Left forelimb (tissue), 1 donor: ENCODE data around the gene CHL1.

Experiments used
- DNase-seq: peaks from one replicate; pipeline ENCODE4 v3.0.0-alpha.2; 2018; ENCODE audit warnings: low spot score

CHL1 gene

DNA sequence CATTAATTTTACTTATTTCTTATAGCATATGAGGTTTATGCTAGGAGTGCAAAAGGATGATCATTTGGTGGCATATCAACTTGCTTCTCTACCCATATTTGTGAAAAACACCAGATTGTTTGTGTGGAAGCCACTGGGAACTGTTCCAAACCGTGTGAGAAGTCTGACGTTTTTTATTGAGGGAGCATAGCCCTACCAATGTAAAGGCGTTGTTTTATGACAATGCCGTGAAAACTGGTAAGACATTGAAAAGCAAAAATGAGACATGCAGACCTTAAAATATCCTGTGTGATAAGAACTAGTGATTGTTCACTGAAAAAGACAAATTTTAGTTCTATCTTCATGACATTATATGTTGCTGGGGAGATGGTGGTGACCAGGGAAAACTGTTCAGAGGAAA, 87.8 kb downstream of the CHL1 start:
- no peak for DNase-seq

- no peak for DNase-seq
Measured at GRCh38 chr3:288417-288816, 91.9 kb downstream of the CHL1 start.

DNA sequence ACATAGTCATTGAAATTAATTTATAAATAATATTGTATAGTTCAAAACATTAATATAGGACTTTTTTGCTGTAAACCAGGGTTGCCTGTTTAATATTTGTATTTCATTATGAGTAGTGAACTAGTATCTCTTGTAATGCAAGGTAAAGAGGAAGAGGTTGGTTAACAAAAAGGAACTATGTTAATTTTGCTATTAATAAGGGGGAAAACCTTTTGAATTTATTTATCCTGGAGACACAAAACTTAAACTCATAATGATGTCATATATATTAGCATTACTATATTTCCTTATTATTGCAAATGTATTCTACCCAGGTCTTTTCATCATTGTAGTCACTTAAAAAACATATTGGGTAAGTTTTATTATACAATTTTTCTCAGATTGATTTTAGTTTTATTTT, 94.5 kb downstream of the CHL1 start:
- DNase-seq: no peak

- no peak for DNase-seq
Measured at GRCh38 chr3:291646-292436, 95.3 kb downstream of the CHL1 start.

DNA sequence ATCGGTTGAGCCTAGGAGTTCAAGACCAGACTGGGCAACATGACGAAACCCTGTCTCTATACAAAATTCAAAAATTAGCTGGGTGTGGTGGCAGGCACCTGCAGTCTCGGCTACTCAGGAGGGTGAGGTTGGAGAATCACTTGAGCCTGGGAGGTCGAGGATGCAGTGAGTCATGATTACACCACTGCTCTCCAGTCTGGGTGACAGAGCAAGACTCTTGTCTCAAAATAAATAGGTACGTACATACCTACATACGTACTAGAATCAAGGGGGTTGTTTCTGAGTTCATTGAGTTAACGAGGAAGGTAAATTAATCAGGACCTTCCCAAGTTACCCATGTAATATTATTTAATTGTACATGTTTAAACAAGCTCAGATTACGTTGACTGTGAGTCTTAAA, 97.5 kb downstream of the CHL1 start:
- DNase-seq: no peak

DNA sequence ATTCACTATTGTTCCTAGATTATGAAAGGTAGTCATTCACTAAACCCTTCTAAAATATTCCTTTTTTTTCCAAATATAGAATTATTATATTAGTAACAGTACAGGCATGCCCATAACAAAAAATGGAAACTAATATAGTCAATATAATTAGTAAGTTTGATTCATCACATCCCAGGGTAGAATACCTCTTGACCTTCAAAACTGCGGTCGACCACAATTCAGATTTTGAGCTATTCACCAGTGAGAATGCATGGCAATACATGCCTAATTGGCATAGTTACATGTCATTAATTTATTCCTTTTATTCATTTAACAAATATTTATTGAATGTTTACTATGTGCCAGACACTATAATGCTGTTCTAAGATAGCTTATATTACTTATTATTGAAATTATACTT, 98.0 kb downstream of the CHL1 start:
- no peak for DNase-seq

GRCh38 chr3:295166-295565, 98.6 kb downstream of the CHL1 start:
- DNase-seq: no peak

DNA sequence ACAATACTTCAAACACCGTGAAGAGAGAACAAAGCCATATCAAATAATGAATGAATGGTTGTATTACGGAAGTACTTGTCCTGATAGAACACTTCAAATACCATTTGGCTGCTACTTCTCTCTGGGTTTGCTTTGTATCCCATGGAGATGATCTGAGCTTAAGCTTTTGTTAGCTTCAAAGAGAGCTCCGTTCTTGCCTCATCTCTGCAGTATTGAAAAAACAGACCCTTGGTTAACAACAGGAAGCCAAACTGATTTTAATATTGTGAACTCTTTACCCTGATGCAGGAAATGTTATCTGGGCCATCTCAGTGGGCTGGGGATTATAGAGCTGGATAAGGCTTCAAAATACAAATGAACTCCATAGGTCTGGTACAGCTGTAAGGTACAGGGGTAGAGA, 101.0 kb downstream of the CHL1 start:
- no peak for DNase-seq

DNA sequence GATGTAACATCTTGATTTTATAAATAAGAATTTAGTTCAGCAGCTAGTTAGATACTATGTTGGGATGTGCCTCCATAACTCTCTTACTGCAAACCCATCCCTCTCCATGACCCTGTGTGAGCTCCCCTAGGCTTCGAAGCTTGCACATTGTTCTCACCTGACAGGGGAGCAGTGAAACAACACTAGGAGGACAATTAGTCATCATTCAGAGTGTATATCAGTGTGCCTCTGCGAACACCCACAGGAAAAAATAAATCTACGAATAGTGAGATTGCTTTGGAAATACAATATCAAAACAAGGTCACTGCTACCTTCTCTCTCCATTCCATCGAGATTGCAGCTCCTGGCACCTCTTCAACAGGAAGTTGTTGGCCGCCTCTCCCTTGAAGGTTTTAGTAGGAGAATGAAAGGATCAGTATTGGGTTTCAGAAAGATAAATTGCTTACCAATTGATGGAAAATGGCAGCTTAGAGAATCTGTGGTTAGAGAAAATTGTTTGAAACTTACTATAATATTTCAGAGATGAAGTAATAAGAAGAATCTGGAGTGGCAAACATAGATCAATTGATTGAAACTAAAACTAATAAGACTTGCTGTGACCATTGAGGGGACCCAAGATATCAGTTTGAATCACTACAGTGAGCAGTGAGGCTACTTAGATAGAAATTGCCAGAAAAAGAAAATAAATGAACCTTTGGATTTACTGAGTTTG, 103.2 kb downstream of the CHL1 start:
- no peak for DNase-seq

GRCh38 chr3:307182-307581, 110.6 kb downstream of the CHL1 start:
- DNase-seq: no peak

GRCh38 chr3:308597-309321, 112.2 kb downstream of the CHL1 start:
- no peak for DNase-seq

- DNase-seq: no peak
Measured at GRCh38 chr3:312160-312733, 115.7 kb downstream of the CHL1 start.

DNA sequence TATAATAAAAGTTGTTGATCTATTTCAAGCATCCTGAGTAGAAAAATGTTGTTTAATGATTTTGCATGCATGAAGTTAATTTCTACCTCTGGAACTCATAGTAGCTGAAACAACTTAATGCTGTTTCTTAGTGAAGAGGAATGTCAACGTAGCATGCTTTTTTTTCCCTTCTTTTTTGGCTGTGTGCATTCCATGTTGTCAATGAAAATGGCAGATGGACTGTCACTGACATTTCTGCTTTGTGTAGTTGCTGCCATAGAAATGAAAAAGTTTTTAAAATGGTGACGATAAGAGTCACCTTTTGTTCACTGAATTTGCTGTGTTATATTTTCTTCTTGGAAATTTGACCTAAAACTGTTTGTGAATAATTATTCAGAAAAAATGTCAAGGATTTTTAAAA, 116.3 kb downstream of the CHL1 start:
- DNase-seq: no peak

DNA sequence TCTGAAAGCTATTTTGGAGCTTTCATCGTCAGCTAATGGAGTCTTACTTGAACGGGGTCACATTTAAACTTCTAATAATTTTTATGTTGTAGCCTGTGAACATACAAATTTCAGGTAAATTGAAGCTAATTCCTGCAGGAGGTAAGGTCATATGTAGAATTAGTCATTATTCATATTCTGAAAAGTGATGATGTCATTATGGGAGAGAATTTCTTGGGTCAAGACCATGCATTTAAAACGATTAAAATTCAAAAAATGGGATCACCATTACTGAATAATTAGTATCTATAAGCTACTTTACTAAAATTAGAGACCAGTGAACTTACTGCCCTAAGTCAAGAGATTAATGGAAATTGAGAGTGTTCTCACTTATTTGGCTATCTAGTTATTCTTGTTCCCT, 120.4 kb downstream of the CHL1 start:
- DNase-seq: no peak

DNA sequence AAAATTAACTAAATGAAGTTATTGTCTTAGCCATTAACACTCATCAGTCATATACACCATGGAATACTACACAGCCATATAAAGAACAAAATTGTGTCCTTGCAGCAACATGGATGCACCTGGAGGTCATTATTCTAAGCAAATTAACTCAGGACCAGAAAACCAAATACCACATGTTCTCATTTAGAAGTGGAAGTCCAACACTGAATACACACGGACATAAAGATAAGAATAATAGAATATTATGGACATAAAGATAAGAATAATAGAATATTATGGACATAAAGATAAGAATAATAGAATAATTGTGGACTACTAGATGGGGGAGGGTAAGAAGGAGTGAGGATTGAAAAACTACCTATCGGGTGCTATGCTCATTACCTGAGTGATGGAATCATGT, 122.3 kb downstream of the CHL1 start:
- DNase-seq: no peak

DNA sequence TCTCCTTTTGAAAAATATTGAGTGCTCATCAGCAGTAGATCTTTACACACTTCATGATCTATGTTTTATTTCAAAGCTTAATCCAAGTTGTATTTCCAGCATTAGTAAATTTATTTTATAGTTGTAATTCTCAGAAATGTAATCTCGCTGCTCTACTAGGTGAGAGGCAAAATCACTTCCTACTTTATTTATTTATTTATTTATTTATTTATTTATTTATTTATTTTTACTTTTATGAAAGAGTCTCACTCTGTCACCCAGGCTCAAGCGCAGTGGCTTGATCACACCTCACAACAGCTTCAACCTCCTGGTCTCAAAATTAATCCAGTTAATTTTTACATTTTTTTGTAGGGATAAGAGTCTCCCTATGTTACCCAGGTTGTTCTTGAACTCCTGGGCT, 127.9 kb downstream of the CHL1 start:
- no peak for DNase-seq

GRCh38 chr3:325495-325894, 128.9 kb downstream of the CHL1 start:
- DNase-seq: no peak

GRCh38 chr3:330494-331115, 134.0 kb downstream of the CHL1 start:
- no peak for DNase-seq

GRCh38 chr3:331881-332280, 135.3 kb downstream of the CHL1 start:
- no peak for DNase-seq

DNA sequence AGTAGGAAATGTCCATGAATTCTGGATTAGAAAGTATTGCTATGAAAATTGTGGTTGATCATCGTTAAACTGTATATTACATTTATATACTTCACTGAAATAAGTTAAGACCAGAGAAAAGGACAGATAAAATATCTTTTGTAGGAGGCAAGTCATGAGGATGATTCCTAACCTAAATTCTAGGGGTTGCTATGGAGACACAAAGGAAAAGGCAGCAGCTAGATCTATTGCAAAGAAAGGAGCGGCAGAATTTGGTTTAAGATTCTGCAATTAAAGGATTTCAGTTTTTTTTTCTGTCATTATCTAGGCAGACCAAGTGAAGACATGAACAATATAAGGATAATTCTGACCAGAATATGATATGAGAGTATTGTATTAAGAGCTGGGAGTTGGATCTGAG, 136.1 kb downstream of the CHL1 start:
- no peak for DNase-seq

GRCh38 chr3:335240-335639, 138.7 kb downstream of the CHL1 start:
- no peak for DNase-seq

DNA sequence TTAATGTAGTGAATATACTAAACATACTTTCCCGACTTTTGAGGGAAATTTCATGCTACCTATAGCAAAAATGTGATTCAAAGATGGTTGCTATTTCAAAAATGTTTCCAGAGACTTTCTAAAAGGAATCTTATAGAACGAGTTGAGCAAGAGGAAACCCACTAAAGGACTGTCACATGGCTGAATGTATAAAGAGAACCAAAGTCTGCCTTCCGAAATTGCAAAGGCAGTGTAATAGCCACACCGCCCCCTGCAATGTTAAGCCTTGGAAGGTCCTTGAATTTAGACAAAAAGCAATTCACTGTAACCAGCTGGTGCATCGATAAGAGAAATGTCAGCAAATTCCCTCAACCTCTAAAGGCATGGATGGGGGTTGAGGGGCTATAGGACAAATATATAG, 142.8 kb downstream of the CHL1 start:
- no peak for DNase-seq
